HG03342 (cell line): ENCODE measurements around the gene PEPD.

ENCODE experiments used
- ATAC-seq: cut with Tn5 transposase; IDR thresholded peaks from one replicate; pipeline ENCODE4 v1.9.1; 2021; ENCODE audit warnings: mild to moderate bottlenecking, moderate library complexity; ENCODE audit not compliant: unreplicated experiment

PEPD gene

GRCh38 chr19:33344573-33344925 is 177.0 kb downstream of the PEPD start:
- ATAC-seq, result no peak

GRCh38 chr19:33343859-33344572 is 177.6 kb downstream of the PEPD start:
- ATAC-seq, result no peak

DNA sequence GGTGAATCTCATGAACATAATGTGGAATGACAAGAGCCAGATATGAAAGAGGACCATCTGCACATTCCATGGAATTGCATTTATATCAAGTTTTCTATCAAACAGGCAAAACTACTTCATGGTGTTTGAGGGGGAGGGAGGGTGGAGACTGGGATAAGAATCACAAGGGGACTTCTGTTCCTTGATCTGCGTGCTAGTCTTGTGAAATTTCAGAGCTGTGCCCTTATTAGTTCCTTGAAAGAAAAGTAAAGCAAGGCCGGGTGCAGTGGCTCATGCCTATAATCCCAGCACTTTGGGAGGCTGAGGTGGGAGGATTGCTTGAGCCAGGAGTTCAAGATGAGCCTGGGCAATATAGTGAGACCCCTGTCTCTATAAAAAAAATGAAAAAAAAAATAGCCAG is 178.3 kb downstream of the PEPD start:
- ATAC-seq, result no peak

DNA sequence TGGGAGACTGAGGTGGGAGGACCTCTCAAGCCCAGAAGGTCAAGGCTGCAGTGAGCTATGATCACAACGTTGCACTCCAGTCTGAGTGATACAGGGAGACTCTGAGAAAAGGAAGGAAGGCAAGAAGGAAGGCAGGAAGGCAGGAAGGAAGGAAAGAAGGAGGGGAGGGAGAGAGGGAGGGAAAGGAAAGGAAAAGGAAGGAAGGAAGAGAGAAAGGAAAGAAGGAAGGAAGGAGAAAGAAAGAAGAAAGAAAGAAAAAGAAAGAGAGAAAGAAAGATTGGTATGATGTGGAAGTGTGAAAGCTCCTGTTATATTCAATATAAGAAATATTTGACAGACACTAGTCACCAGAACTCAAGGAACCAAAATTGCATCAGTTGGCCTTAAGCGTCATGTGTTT is 180.6 kb downstream of the PEPD start:
- no peak for ATAC-seq

DNA sequence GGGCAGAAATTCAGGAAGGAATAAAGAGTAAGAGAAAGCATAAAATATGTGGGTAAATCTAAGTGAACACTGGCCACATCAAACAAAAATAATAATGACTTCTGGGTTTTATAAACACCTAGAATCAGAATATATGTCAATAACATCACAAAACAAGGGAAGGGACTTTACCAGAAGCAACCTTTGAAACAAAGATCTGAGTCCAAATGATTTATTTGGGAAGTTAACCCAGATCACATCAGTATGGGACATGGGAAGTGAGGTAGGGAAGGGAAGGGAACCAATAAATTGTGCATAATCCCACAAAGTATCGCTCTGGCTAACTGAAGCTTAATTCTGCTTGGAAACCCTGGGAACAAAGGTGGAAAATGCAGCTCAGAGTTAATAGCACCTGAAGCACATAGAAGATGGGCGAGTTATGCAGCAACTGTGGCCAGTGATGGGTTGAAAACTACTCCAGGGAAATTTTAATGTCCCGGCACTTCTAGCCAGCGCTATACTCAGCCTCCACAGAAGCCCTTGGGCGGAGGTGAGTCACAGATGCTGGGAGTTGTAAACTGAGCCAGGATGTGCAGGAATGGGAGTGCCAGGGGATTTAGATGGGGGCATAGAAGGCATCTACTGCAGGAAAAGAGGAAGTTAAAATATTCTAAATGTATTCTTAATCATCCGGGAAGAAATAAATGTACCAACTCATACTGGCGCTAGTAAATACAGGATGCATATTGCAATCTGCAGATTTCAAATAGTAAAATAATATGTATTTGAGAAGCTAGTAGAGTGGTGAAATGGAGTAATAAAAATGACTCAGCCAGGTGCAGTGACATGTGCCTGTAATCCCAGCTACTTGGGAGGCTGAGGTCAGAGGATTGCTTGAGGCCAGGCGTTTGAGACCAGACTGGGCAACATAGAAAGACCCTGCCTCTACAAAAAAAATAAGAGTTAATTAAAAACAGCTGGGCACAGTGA is 182.3 kb downstream of the PEPD start:
- ATAC-seq, result no peak
